Activated CD4-positive, alpha-beta T cell treated with anti-CD3 and anti-CD28 coated beads for 36 hours (primary cell): ENCODE results near the gene TMEM238L. TPM values are rescaled to one million over a fixed set of nuclear protein-coding genes. Genes with fewer than 3 reads are reported as not detected.

Experiments
- ATAC-seq: fragments of 200-7000 bp; cut with Tn5 transposase; one replicate; pipeline ENCODE4 v1.10.0; 2021; ENCODE audit warnings: mild to moderate bottlenecking, moderate library complexity
- CTCF ChIA-PET: fragments of 350-600 bp; sonication (Branson Sonifier 250); formaldehyde crosslinking; loops from one replicate; lab custom pipeline; 2021; ENCODE audit warnings: antibody characterized with exemption; lab: Charles Lee
- POLR2A ChIA-PET: fragments of 350-600 bp; sonication (Branson Sonifier 250); formaldehyde crosslinking; loops from one replicate; lab custom pipeline; 2021; ENCODE audit warnings: antibody characterized with exemption, inconsistent platforms; lab: Charles Lee
- DNase-seq: peaks from one replicate; pipeline ENCODE4 v3.0.0-alpha.2; 2020
- H3K27ac Mint-ChIP-seq: one replicate; pipeline ENCODE4 v1.8.0; 2021; ENCODE audit warnings: mixed read lengths
- H3K27me3 Mint-ChIP-seq: one replicate; pipeline ENCODE4 v1.8.0; 2021; ENCODE audit warnings: mixed read lengths
- H3K36me3 Mint-ChIP-seq: one replicate; pipeline ENCODE4 v1.8.0; 2021; ENCODE audit warnings: low read depth, mixed read lengths
- H3K4me1 Mint-ChIP-seq: one replicate; pipeline ENCODE4 v1.8.0; 2021; ENCODE audit warnings: mixed read lengths
- H3K4me3 Mint-ChIP-seq: one replicate; pipeline ENCODE4 v1.8.0; 2021; ENCODE audit warnings: mild to moderate bottlenecking, moderate library complexity, mixed read lengths
- H3K9me3 Mint-ChIP-seq: one replicate; pipeline ENCODE4 v1.8.0; 2021; ENCODE audit warnings: low read depth, mixed read lengths
- intact Hi-C, 2 experiments: fragments of 100-400 bp; cut with DNase I in 1 of 2; cut with micrococcal nuclease in 1 of 2; formaldehyde crosslinking; loops; one replicate each; pipeline versions ENCODE4 v1.14.2 to v1.15.1; 2022 to 2024; cut with DNase I, micrococcal nuclease
- total RNA-seq, 2 experiments: library from RNA; stranded (reverse); gene quantifications; one replicate each; pipeline ENCODE4 v1.2.3, GENCODE V29; 2021

The TMEM238L gene
- total RNA-seq, 2 experiments from 2014 or later, result not detected

- no peaks in the 10 kb centered on the region for H3K27me3 Mint-ChIP-seq
- no peak overlapping the region for H3K27ac Mint-ChIP-seq
- no peak overlapping the region for H3K4me3 Mint-ChIP-seq
- intact Hi-C loops, result loop anchor here in 1 of 2 experiments (2.0 kb wide), 1 partner anchor 19 kb away; no protein-coding TSS in a partner anchor
- no peaks in the 10 kb centered on the region for H3K36me3 Mint-ChIP-seq
- H3K9me3 Mint-ChIP-seq, result no peaks in the 10 kb centered on the region
- DNase-seq (no peak), ATAC-seq (no peak)
- H3K4me1 Mint-ChIP-seq, result no peaks in the 10 kb centered on the region
- CTCF ChIA-PET, result no interaction called here
- POLR2A ChIA-PET, result no interaction called here
These were observed 47.7 kb downstream of the TMEM238L start for GRCh38 chr17:10756185-10756584.

- Mint-ChIP-seq H3K27me3 (no peaks in the 10 kb centered on the region), H3K4me1 (no peaks in the 10 kb centered on the region), H3K27ac (no peak overlapping the region), H3K36me3 (no peaks in the 10 kb centered on the region), H3K9me3 (no peaks in the 10 kb centered on the region), H3K4me3 (no peak overlapping the region)
- ATAC-seq (no peak), DNase-seq (no peak)
- CTCF ChIA-PET, result interaction anchor here (0.7 kb wide), 1 partner anchor 13 kb away, joined by 4 read pairs; no protein-coding TSS in a partner anchor
- POLR2A ChIA-PET, result no interaction called here
- intact Hi-C loops, result loop anchor here in 1 of 2 experiments (2.0 kb wide), 1 partner anchor 19 kb away; no protein-coding TSS in a partner anchor
These were observed 48.2 kb downstream of the TMEM238L start for GRCh38 chr17:10755592-10756127.

GRCh38 chr17:10754861-10755591, 48.9 kb downstream of the TMEM238L start:
- H3K9me3 Mint-ChIP-seq, result no peaks in the 10 kb centered on the region
- no peaks in the 10 kb centered on the region for H3K36me3 Mint-ChIP-seq
- DNase-seq, result no peak
- ChIA-PET POLR2A (no interaction called here), CTCF (interaction anchor here (0.7 to 1.5 kb wide), 3 partner anchors 12 to 90 kb away, joined by 4 to 9 read pairs (median 4); no protein-coding TSS in a partner anchor)
- intact Hi-C loops, result loop anchor here in 1 of 2 experiments (1.0 kb wide), 1 partner anchor 90 kb away; no protein-coding TSS in a partner anchor
- ATAC-seq, result no peak
- H3K27me3 Mint-ChIP-seq, result no peaks in the 10 kb centered on the region
- H3K4me3 Mint-ChIP-seq, result no peak overlapping the region
- no peaks in the 10 kb centered on the region for H3K4me1 Mint-ChIP-seq
- H3K27ac Mint-ChIP-seq, result no peak overlapping the region

DNA sequence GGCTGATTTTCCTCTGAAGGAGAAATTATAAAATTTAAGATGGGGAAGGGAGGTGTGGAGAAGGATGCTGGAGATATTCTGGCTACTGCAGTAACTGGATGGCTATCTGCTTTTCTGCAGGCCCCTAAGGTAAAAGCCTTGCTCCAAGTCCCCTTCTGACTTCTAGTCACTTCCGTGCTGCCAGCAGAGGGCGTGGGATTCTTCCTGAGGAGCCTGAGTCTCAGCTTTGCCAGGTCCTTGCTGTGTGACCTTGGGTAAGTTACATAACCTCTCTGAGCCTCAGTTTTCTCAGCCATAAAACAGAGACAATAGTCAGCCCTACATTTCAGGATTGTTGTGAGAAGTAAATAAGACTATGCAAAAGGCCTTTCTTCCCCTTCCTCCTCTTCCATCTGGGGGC, 49.8 kb downstream of the TMEM238L start:
- H3K4me3 Mint-ChIP-seq, result no peak overlapping the region
- H3K4me1 Mint-ChIP-seq, result no peaks in the 10 kb centered on the region
- H3K36me3 Mint-ChIP-seq, result no peaks in the 10 kb centered on the region
- no peaks in the 10 kb centered on the region for H3K9me3 Mint-ChIP-seq
- DNase-seq, result peak; percentile 60
- ChIA-PET POLR2A (no interaction called here), CTCF (interaction anchor here (1.1 to 1.5 kb wide), 2 partner anchors 13 to 91 kb away, joined by 4 to 9 read pairs; no protein-coding TSS in a partner anchor)
- H3K27ac Mint-ChIP-seq, result no peak overlapping the region
- H3K27me3 Mint-ChIP-seq, result no peaks in the 10 kb centered on the region
- ATAC-seq, result no peak
- intact Hi-C loops, result loop anchor here in 1 of 2 experiments (1.0 kb wide), 1 partner anchor 91 kb away; no protein-coding TSS in a partner anchor

GRCh38 chr17:10752696-10753095, 51.2 kb downstream of the TMEM238L start:
- ChIA-PET CTCF (interaction anchor here (0.5 to 0.9 kb wide), 2 partner anchors 55 to 81 kb away, joined by 3 to 5 read pairs; no protein-coding TSS in a partner anchor), POLR2A (no interaction called here)
- Mint-ChIP-seq H3K4me3 (no peak overlapping the region), H3K4me1 (no peaks in the 10 kb centered on the region), H3K27me3 (no peaks in the 10 kb centered on the region), H3K27ac (no peak overlapping the region), H3K9me3 (no peaks in the 10 kb centered on the region), H3K36me3 (no peaks in the 10 kb centered on the region)
- no peak for ATAC-seq
- intact Hi-C loops, result no loop called here
- no peak for DNase-seq

DNA sequence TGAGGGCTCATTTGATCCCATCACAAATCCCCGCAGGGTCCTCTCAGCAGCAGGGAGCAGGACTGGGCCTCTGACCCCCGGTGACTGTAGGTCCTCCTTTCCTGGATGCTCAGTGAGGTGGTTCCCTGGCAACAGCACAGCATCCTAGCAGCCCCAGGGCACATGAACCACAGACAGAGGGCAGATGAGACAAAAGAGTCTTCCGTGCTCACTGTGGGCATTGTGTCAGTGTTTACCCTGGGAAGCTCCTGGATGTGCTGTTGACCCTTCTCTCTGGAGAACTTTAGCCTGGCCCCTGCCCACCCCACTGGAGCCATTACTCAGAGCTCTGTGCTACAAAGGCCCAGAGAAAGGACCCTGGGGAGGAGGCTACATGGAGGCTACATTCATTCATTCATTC, 52.3 kb downstream of the TMEM238L start:
- H3K4me1 Mint-ChIP-seq, result no peaks in the 10 kb centered on the region
- H3K4me3 Mint-ChIP-seq, result no peak overlapping the region
- no peaks in the 10 kb centered on the region for H3K36me3 Mint-ChIP-seq
- ATAC-seq (no peak), DNase-seq (no peak)
- ChIA-PET POLR2A (no interaction called here), CTCF (interaction anchor here (0.9 kb wide), 2 partner anchors 22 to 56 kb away, joined by 3 to 5 read pairs; no protein-coding TSS in a partner anchor)
- no peaks in the 10 kb centered on the region for H3K9me3 Mint-ChIP-seq
- intact Hi-C loops, result no loop called here
- no peak overlapping the region for H3K27ac Mint-ChIP-seq
- no peaks in the 10 kb centered on the region for H3K27me3 Mint-ChIP-seq

DNA sequence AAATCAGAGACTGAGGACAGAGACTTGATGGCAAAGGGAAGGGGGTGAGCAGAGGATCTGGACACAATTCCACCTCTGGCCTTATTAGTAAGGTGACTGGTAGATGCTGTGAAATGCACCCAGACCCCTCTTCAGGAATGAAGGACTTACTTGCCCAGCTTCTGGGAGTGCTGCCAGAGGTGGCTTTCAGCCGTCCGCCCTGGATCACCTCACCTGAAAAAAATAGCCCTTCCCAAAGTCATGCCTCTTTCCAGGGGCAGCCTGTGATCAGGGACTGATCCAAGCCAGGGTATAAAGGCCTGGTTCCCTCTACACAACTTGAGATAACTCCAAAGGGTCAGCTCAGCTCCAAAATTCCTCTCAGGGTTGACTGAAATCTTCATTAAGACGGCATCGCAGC, 53.7 kb downstream of the TMEM238L start:
- DNase-seq, result no peak
- no peaks in the 10 kb centered on the region for H3K36me3 Mint-ChIP-seq
- ChIA-PET POLR2A (no interaction called here), CTCF (interaction anchor here (0.6 kb wide), 1 partner anchor 14 kb away, joined by 5 read pairs; no protein-coding TSS in a partner anchor)
- no peak overlapping the region for H3K4me3 Mint-ChIP-seq
- no peaks in the 10 kb centered on the region for H3K27me3 Mint-ChIP-seq
- no peaks in the 10 kb centered on the region for H3K9me3 Mint-ChIP-seq
- intact Hi-C loops, result no loop called here
- peaks cover 3% of the 10 kb centered on the region for H3K4me1 Mint-ChIP-seq
- no peak overlapping the region for H3K27ac Mint-ChIP-seq
- ATAC-seq, result no peak

DNA sequence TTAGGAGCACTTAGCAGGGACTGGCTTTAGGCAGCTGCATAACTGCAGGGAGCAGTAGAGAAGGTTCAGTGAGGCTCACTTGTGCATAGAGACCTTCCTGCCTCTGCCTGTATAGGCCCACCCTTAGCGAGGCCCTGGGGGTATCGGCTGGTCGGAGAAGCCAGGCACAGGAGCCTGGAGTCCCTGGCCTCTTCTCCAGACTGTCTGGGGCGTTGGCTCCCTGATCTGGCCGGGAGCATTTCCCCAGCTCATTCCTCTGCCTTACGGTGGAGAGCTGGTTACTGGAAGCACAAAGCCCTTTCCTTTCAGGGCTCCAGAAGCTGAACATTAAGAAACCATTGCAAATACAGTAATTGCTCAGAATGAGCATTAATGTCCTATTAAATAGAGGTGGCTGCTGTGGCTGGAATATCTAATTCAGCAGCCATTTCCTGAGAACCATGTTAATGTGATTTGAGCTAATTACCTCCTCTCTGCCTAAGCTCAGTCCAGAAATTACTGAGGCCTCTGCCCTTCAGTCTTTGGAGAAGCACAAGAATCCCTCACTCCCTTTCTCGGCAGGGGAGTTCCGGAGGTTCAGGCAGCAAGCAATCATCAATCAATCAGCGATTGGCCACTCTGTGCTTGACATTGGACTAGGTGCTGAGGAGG, 55.2 kb downstream of the TMEM238L start:
- DNase-seq, result no peak
- CTCF ChIA-PET, result interaction anchor here (0.7 to 0.9 kb wide), 2 partner anchors 57 to 1247 kb away, joined by 3 read pairs; no protein-coding TSS in a partner anchor

DNA sequence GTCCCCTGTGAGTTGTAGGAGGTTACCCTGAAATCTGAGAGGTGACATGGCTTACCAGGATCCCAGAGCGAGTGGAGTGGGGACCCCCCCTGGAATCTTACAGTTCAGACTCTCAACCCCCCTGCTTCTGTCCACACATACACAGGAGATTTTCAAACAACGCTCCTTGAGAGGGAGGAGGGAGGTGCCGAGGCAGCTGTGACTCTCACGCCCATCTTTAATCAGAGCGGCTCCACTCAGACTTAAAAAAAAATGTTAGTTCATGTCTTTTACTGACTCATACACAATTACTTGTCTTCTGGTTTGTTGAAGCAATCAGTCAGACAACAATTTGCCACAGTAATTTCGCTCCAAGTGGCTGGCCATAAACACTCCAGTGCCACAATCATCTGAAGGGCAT, 58.7 kb downstream of the TMEM238L start:
- H3K9me3 Mint-ChIP-seq, result no peaks in the 10 kb centered on the region
- H3K27ac Mint-ChIP-seq, result no peak overlapping the region
- intact Hi-C loops, result no loop called here
- POLR2A ChIA-PET, result no interaction called here
- peaks cover 2% of the 10 kb centered on the region for H3K27me3 Mint-ChIP-seq
- no peak for DNase-seq
- CTCF ChIA-PET, result no interaction called here
- ATAC-seq, result no peak
- no peak overlapping the region for H3K4me3 Mint-ChIP-seq
- H3K36me3 Mint-ChIP-seq, result no peaks in the 10 kb centered on the region
- H3K4me1 Mint-ChIP-seq, result peaks cover 12% of the 10 kb centered on the region

More for the DNA sequence above, 55.2 kb downstream of the TMEM238L start:
- Mint-ChIP-seq H3K27me3 (no peaks in the 10 kb centered on the region), H3K27ac (no peak overlapping the region), H3K36me3 (no peaks in the 10 kb centered on the region), H3K4me3 (no peak overlapping the region), H3K4me1 (peaks cover 12% of the 10 kb centered on the region), H3K9me3 (no peaks in the 10 kb centered on the region)
- intact Hi-C loops, result no loop called here
- no peak for ATAC-seq
- POLR2A ChIA-PET, result no interaction called here
